Fibroblast of the aortic adventitia (primary cell): ENCODE results near the gene REV3L. TPM values are rescaled to one million over a fixed set of nuclear protein-coding genes. Genes with fewer than 3 reads are reported as not detected.

Experiments used
- DNase-seq: peaks from one replicate; pipeline ENCODE4 v3.0.0-alpha.2; 2010; ENCODE audit warnings: low read depth
- H3K4me3 ChIP-seq: 2 replicates; pipeline ENCODE4 v1.5.1; 2011; ENCODE audit warnings: low read depth, mild to moderate bottlenecking, control low read depth, low read length, moderate library complexity
- CTCF ChIP-seq: IDR thresholded peaks from 2 replicates; pipeline ENCODE4 v1.5.1; 2011; ENCODE audit warnings: mild to moderate bottlenecking, low read length, control low read depth, inconsistent platforms; ENCODE audit not compliant: insufficient read depth
- total RNA-seq: library from RNA; depleted of rRNA; stranded (reverse); fragments of >200 nt; gene quantifications from 2 replicates; pipeline ENCODE4 v1.2.3, GENCODE V29; 2012; ENCODE audit warnings: low replicate concordance

The REV3L gene
- total RNA-seq, 1 donor = 77.4 TPM

- H3K4me3 ChIP-seq = no peak overlapping the region
- TF ChIP-seq CTCF = no peak
- no peak for DNase-seq
Observed at GRCh38 chr6:111524735-111525134, 41.7 kb upstream of the REV3L start.

- DNase-seq = no peak
- no peak for TF ChIP-seq CTCF
- no peak overlapping the region for H3K4me3 ChIP-seq
Observed at GRCh38 chr6:111524252-111524651, 41.2 kb upstream of the REV3L start.

- no peak for TF ChIP-seq CTCF
- H3K4me3 ChIP-seq = no peak overlapping the region
- DNase-seq = no peak
Observed at GRCh38 chr6:111523484-111524167, 40.6 kb upstream of the REV3L start.

GRCh38 chr6:111522393-111523020, 39.5 kb upstream of the REV3L start:
- DNase-seq = no peak
- no peak overlapping the region for H3K4me3 ChIP-seq
- TF ChIP-seq CTCF = no peak

GRCh38 chr6:111521497-111522270, 38.7 kb upstream of the REV3L start:
- no peak for TF ChIP-seq CTCF
- no peak overlapping the region for H3K4me3 ChIP-seq
- DNase-seq = peak; percentile 10

- H3K4me3 ChIP-seq = no peak overlapping the region
- TF ChIP-seq CTCF = no peak
- no peak for DNase-seq
Observed at GRCh38 chr6:111520524-111520923, 37.5 kb upstream of the REV3L start.
